LNCaP clone FGC (cell line): Measurements from ENCODE around the gene UBFD1.

Experiments
- DNase-seq: peaks from one replicate; pipeline ENCODE4 v3.0.0-alpha.2; 2011; ENCODE audit warnings: low read depth
- H3K4me3 ChIP-seq: 2 replicates; pipeline ENCODE4 v1.5.1; 2011; ENCODE audit warnings: mild to moderate bottlenecking, low read depth, low read length, control low read depth
- TF ChIP-seq, protein P1 (sequence below): IDR thresholded peaks from 2 replicates; pipeline ENCODE4 v1.5.1; 2012; ENCODE audit warnings: mild to moderate bottlenecking; ENCODE audit not compliant: control insufficient read depth, insufficient read depth; ENCODE audit errors: extremely low read depth

UBFD1 gene

DNA sequence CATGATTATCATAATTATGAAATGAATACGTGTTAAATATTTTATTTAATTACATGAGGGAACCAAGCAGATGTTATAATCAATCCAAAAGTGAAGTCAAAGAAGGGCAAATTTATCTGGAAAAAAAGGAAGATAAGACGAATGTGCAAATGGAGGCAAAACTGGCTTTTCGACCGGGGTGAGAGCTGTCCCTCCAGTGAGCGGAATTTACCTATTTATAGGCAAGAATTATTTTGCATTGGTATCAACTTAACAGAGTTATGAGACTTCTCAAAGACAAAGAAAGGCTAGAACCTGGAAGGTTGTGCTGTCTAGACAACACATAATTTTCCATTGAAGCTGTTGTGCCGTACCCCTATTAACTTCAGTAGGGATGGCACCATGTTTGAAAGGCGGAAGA is 45.8 kb upstream of the UBFD1 start:
- no peak overlapping the region for H3K4me3 ChIP-seq
- TF ChIP-seq, protein P1, sequence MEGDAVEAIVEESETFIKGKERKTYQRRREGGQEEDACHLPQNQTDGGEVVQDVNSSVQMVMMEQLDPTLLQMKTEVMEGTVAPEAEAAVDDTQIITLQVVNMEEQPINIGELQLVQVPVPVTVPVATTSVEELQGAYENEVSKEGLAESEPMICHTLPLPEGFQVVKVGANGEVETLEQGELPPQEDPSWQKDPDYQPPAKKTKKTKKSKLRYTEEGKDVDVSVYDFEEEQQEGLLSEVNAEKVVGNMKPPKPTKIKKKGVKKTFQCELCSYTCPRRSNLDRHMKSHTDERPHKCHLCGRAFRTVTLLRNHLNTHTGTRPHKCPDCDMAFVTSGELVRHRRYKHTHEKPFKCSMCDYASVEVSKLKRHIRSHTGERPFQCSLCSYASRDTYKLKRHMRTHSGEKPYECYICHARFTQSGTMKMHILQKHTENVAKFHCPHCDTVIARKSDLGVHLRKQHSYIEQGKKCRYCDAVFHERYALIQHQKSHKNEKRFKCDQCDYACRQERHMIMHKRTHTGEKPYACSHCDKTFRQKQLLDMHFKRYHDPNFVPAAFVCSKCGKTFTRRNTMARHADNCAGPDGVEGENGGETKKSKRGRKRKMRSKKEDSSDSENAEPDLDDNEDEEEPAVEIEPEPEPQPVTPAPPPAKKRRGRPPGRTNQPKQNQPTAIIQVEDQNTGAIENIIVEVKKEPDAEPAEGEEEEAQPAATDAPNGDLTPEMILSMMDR = no peak
- no peak for DNase-seq

DNA sequence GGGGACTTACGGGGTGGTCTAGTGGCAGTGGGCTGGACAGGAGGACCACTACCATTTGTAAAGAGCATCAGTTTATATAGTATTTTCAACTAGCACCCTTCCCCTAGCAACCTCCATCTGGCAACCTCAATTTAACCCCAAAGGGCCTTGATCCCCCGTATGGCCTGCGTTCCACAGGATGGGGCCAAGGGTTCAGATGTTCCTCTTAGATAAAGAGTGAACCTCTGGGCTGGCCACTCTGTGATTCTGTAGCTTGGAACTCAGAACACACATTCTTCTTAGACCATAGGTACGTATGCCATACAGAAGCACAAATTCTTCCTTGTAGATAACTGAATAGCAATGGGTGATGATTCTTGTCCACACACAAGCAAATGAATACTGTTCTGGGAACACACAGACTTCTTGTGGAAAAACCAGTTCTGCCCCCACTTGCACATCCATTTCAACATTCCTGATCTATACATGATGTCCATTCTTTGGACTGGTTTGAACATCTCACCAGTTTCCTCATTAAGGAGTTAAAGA is 45.3 kb upstream of the UBFD1 start:
- no peak overlapping the region for H3K4me3 ChIP-seq
- TF ChIP-seq, protein P1 = no peak
- no peak for DNase-seq

- H3K4me3 ChIP-seq = no peak overlapping the region
- TF ChIP-seq, protein P1 = no peak
- no peak for DNase-seq
Measured at GRCh38 chr16:23514381-23515152, 43.0 kb upstream of the UBFD1 start.

GRCh38 chr16:23515881-23516280 is 41.6 kb upstream of the UBFD1 start:
- DNase-seq = no peak
- TF ChIP-seq, protein P1 = no peak
- H3K4me3 ChIP-seq = no peak overlapping the region

GRCh38 chr16:23516366-23517137 is 41.0 kb upstream of the UBFD1 start:
- no peak for DNase-seq
- H3K4me3 ChIP-seq = no peak overlapping the region
- TF ChIP-seq, protein P1 = no peak

DNA sequence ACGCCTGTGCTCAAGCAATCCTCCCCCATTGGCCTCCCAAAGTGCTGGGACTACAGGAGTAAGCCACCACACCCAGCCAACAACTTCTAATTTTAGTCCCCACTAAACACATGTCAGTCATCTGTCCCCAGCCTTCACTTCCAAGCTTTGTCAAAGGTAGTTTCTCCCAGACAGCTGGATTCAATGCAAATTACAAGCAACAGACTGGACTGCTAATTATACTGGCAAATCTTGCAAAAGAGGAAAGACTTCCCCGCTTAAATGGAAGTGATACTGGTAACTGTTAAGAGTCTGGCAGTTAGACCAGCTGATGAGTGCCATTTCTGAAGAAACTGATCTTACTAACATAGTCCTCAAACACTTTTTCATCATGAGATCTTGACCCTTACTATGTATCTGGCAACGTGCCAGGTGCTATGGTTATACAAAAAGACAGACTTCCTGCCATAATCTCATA is 39.1 kb upstream of the UBFD1 start:
- TF ChIP-seq, protein P1 = no peak
- no peak overlapping the region for H3K4me3 ChIP-seq
- no peak for DNase-seq
